Loucy (cell line): ENCODE data around the gene SLC25A21.

Experiments used
- H2AFZ ChIP-seq: fragments of 200-600 bp; sonication (generic); 2 replicates; pipeline ENCODE4 v1.6.0; 2016; ENCODE audit warnings: antibody characterized with exemption, mild to moderate bottlenecking, low read length, moderate library complexity
- H3F3A ChIP-seq: fragments of 200-600 bp; 2 replicates; pipeline ENCODE4 v1.6.0; 2016; ENCODE audit warnings: antibody characterized with exemption, low read depth, mild to moderate bottlenecking
- H3K27me3 ChIP-seq: fragments of 200-600 bp; sonication (generic); 2 replicates; pipeline ENCODE4 v1.6.1; 2014; ENCODE audit warnings: low read length, mild to moderate bottlenecking; ENCODE audit not compliant: insufficient read depth, poor library complexity, severe bottlenecking
- H3K36me3 ChIP-seq: fragments of 200-600 bp; sonication (generic); 2 replicates; pipeline ENCODE4 v1.6.1; 2016; ENCODE audit warnings: low read length; ENCODE audit not compliant: insufficient read depth
- H3K4me1 ChIP-seq: fragments of 200-600 bp; sonication (generic); 2 replicates; pipeline ENCODE4 v1.5.1; 2014; ENCODE audit warnings: low read length, mild to moderate bottlenecking; ENCODE audit not compliant: insufficient read depth, poor library complexity, severe bottlenecking
- H3K4me2 ChIP-seq: fragments of 200-600 bp; sonication (generic); 2 replicates; pipeline ENCODE4 v1.6.0; 2014; ENCODE audit warnings: antibody characterized with exemption, low read length, low read depth, mild to moderate bottlenecking; ENCODE audit not compliant: poor library complexity, severe bottlenecking
- H3K4me3 ChIP-seq: fragments of 200-600 bp; sonication (generic); 2 replicates; pipeline ENCODE4 v1.5.1; 2014; ENCODE audit warnings: low read length, mild to moderate bottlenecking, mixed read lengths; ENCODE audit not compliant: poor library complexity, severe bottlenecking
- H3K79me2 ChIP-seq: fragments of 200-600 bp; sonication (generic); 2 replicates; pipeline ENCODE4 v1.6.1; 2014; ENCODE audit warnings: low read length; ENCODE audit not compliant: insufficient read depth
- H3K9ac ChIP-seq: fragments of 200-600 bp; sonication (generic); 2 replicates; pipeline ENCODE4 v1.6.0; 2014; ENCODE audit warnings: mild to moderate bottlenecking, low read depth, low read length, moderate library complexity; ENCODE audit not compliant: poor library complexity, severe bottlenecking
- H3K9me2 ChIP-seq: fragments of 200-600 bp; sonication (generic); replicated peaks from 2 replicates; pipeline ENCODE4 v1.6.1; 2016; ENCODE audit warnings: low read depth, low read length, mixed read lengths
- H3K9me3 ChIP-seq: fragments of 200-600 bp; sonication (generic); 2 replicates; pipeline ENCODE4 v1.6.1; 2014; ENCODE audit warnings: mild to moderate bottlenecking, antibody characterized with exemption, low read length, low read depth; ENCODE audit not compliant: insufficient read depth
- H4K20me1 ChIP-seq: fragments of 200-600 bp; sonication (generic); 2 replicates; pipeline ENCODE4 v1.6.0; 2014; ENCODE audit warnings: antibody characterized with exemption, low read length, mild to moderate bottlenecking; ENCODE audit not compliant: insufficient read depth, poor library complexity, severe bottlenecking
- EZH2phosphoT487 ChIP-seq: fragments of 200-600 bp; IDR thresholded peaks from 2 replicates; pipeline ENCODE4 v1.6.1; 2018; ENCODE audit warnings: antibody characterized with exemption, mild to moderate bottlenecking, moderate library complexity, borderline replicate concordance
- TF ChIP-seq, protein P1 (sequence below): fragments of 200-600 bp; sonication (generic); conservative IDR thresholded peaks from 2 replicates; pipeline ENCODE4 v1.5.1; 2014; ENCODE audit warnings: mild to moderate bottlenecking, antibody characterized with exemption, low read length

The SLC25A21 gene

DNA sequence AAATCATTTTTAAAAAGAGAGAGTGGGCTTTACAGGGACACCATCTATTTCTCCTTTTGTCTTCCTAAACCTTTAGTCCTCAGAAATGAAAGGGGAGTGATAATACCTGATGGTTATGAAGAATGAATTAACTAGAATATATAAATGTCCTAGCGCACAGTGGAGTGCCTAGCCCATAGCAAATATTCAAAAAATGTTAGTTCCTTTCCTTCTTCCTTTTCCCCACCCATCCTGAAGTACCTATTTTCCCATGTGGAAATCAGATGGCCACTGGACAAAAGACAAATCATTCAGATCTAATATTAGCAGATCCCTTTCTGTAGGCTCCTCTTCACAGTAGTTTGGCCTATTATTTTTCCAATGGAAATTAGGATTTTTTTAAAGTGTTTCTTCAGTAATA, 90.0 kb downstream of the SLC25A21 start:
- H3K9ac ChIP-seq = no peak overlapping the region
- H3K4me1 ChIP-seq = no peaks in the 10 kb centered on the region
- H3K79me2 ChIP-seq = no peaks in the 10 kb centered on the region
- no peaks in the 10 kb centered on the region for H4K20me1 ChIP-seq
- no peaks in the 10 kb centered on the region for H3K9me3 ChIP-seq
- TF ChIP-seq, protein P1, sequence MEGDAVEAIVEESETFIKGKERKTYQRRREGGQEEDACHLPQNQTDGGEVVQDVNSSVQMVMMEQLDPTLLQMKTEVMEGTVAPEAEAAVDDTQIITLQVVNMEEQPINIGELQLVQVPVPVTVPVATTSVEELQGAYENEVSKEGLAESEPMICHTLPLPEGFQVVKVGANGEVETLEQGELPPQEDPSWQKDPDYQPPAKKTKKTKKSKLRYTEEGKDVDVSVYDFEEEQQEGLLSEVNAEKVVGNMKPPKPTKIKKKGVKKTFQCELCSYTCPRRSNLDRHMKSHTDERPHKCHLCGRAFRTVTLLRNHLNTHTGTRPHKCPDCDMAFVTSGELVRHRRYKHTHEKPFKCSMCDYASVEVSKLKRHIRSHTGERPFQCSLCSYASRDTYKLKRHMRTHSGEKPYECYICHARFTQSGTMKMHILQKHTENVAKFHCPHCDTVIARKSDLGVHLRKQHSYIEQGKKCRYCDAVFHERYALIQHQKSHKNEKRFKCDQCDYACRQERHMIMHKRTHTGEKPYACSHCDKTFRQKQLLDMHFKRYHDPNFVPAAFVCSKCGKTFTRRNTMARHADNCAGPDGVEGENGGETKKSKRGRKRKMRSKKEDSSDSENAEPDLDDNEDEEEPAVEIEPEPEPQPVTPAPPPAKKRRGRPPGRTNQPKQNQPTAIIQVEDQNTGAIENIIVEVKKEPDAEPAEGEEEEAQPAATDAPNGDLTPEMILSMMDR = no peak
- no peak for TF ChIP-seq EZH2phosphoT487
- no peak overlapping the region for H3K4me2 ChIP-seq
- H2AFZ ChIP-seq = no peak overlapping the region
- no peaks in the 10 kb centered on the region for H3K27me3 ChIP-seq
- H3F3A ChIP-seq = no peaks in the 10 kb centered on the region
- H3K36me3 ChIP-seq = no peaks in the 10 kb centered on the region
- H3K4me3 ChIP-seq = no peak overlapping the region
- H3K9me2 ChIP-seq = no peaks in the 10 kb centered on the region

- Histone ChIP-seq H3K9ac (no peak overlapping the region), H3K4me2 (no peak overlapping the region)
- TF ChIP-seq EZH2phosphoT487 = no peak
- TF ChIP-seq, protein P1 = no peak
Measured at GRCh38 chr14:37081856-37082255, 90.5 kb downstream of the SLC25A21 start.

DNA sequence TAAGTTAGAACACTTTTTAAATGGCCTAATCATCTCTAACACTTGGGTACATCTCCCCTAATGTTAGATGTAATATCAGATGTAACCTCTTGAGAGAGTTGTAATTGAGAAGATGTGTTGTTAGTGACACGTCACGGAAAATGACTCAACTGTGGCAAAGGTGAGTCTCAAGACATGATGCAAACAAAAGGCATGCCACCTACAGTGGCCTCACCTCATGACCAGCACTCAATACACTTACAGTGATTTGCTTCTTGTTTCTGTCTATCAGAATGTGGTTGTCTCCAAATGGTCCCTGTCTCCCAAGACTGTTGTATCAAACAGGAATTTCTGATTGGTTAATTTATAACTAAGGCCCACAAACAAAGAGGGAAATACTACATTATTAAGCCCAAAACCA, 91.2 kb downstream of the SLC25A21 start:
- H3K4me1 ChIP-seq = no peaks in the 10 kb centered on the region

More at GRCh38 chr14:37081856-37082255, 90.5 kb downstream of the SLC25A21 start:
- no peaks in the 10 kb centered on the region for H3K9me2 ChIP-seq
- no peaks in the 10 kb centered on the region for H3K27me3 ChIP-seq
- H3F3A ChIP-seq = no peaks in the 10 kb centered on the region
- no peak overlapping the region for H2AFZ ChIP-seq
- no peaks in the 10 kb centered on the region for H3K79me2 ChIP-seq
- no peaks in the 10 kb centered on the region for H4K20me1 ChIP-seq
- H3K4me1 ChIP-seq = no peaks in the 10 kb centered on the region
- H3K36me3 ChIP-seq = no peaks in the 10 kb centered on the region
- H3K4me3 ChIP-seq = no peak overlapping the region
- H3K9me3 ChIP-seq = no peaks in the 10 kb centered on the region

More for the DNA sequence above, 91.2 kb downstream of the SLC25A21 start:
- Histone ChIP-seq H3K9me3 (no peaks in the 10 kb centered on the region), H3K36me3 (no peaks in the 10 kb centered on the region), H3F3A (no peaks in the 10 kb centered on the region), H4K20me1 (no peaks in the 10 kb centered on the region), H3K79me2 (no peaks in the 10 kb centered on the region), H2AFZ (no peak overlapping the region), H3K4me3 (no peak overlapping the region), H3K27me3 (no peaks in the 10 kb centered on the region), H3K9me2 (no peaks in the 10 kb centered on the region), H3K9ac (no peak overlapping the region), H3K4me2 (no peak overlapping the region)
- no peak for TF ChIP-seq EZH2phosphoT487
- TF ChIP-seq, protein P1 = no peak
